NCI-H82 treated with DMSO at 0.1 percent for 48 hours (cell line): ENCODE results near the gene SMIM13.
"Not testable (repeated sequence)": the region's sequence is repeated elsewhere in the genome, so short reads cannot be mapped to it uniquely, and the experiment has no call there.

Source experiments
- DNase-seq: peaks from one replicate; lab custom pipeline; 2025; ENCODE audit not compliant: unreplicated experiment; lab: John Stamatoyannopoulos, UW

The SMIM13 gene

GRCh38 chr6:11083491-11083890 lies 10.1 kb upstream of the SMIM13 start:
- DNase-seq: no peak

DNA sequence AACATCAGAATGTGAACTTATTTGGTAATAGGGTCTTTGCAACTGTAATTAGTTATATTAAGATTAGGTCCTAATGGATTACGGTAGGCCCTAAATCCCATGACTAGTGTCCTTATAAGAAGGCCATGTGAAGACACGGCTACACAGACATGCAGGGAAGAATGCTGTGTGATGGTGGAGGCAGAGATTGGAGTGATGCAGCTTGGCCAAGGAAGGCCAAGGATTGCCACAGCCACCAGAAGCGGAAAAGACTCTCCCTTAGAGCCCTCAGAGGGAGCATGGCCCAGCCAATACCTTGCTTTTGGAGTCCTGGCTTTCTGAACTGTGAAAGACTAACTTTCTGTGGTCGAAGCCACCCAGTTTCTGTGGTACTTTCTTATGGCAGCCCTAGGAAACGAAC lies 9.7 kb upstream of the SMIM13 start:
- DNase-seq: peak; percentile 44

DNA sequence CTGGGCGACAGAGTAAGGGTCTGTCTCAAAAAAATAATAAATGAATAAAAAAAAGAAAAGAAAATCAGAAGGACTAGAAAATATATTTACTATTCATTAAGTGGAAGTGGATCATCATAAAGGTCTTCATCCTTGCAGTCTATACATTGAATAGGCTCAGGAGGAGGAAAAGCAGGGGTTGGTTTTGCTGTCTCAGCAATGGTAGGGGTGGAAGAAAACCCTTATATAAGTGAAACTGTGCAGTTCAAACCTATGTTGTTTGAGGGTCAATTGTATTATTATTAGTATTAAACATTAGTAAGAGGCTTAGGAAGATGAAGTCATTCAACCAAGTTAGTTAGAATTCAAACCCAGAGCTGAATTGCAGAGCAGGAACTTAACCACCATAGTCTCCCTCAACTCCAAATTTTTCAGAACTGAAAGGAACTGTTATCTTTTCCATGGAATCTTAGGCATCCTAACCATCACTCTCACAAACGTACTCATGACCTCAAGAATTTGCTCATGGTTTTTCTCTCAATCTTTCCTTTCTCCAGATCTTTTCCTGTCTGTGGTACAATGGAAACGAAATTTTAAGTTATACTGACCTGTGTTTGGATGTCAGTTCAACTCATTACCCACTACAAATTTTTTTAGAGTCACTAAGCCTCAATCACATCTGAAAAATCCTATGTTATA lies 7.7 kb upstream of the SMIM13 start:
- DNase-seq: no peak

DNA sequence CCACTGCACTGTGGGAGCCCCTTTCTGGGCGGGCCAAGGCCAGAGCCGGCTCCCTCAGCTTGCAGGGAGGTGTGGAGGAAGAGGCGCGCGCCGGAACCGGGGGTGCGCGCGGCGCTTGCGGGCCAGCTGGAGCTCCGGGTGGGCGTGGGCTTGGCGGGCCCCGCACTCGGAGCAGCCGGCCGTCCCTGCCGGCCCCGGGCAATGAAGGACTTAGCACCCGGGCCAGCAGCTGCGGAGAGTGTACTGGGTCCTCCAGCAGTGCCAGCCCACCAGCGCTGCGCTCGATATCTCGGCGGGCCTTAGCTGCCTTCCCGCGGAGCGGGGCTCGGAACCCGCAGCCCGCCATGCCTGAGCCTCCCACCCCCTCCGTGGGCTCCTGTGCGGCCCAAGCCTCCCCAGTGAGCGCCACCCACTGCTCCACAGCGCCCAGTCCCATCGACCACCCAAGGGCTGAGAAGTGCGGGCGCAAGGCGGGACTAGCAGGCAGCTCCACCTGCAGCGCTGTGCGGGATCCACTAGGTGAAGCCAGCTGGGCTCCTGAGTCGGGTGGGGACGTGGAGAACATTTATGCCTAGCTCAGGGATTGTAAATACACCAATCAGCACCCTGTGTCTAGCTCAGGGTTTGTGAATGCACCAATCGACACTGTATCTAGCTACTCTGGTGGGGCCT lies 6.4 kb upstream of the SMIM13 start:
- not testable (repeated sequence) for DNase-seq

DNA sequence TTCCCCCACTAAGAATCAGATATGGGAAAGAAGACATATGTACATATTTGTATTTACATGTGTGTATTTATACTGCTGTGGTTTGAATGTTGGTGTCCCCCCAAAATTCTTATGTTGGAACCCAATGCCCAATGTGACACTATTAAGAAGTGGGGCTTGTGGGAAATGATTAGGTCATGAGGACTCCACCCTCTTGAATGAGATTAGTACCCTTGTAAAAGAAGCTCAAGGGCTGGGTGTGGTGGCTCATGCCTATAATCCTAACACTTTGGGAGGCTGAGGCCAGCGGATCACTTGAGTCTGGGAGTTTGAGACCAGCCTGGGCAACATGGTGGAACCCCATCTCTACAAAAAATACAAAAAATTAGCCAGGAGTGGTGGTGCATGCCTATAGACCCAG lies 3.9 kb upstream of the SMIM13 start:
- no peak for DNase-seq

GRCh38 chr6:11091141-11091540 lies 2.5 kb upstream of the SMIM13 start:
- DNase-seq: not testable (repeated sequence)

- DNase-seq: peak; percentile 93
Measured at GRCh38 chr6:11092668-11093375, 812 bp upstream of the SMIM13 start.

DNA sequence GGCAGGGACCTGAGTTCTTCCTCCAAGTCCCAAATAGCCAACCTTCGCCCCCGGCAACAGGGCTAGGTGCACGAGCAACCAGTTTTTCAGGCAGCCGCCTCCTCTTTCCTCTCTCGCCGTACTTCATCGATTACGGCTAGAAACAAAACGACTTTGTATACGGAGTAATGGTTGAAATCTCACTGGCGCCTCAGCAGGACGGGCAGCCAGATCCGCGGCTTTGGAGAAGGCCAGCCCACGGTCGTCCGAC lies 333 bp upstream of the SMIM13 start:
- DNase-seq: no peak

- no peak for DNase-seq
Measured at GRCh38 chr6:11094411-11094851, 797 bp downstream of the SMIM13 start.

DNA sequence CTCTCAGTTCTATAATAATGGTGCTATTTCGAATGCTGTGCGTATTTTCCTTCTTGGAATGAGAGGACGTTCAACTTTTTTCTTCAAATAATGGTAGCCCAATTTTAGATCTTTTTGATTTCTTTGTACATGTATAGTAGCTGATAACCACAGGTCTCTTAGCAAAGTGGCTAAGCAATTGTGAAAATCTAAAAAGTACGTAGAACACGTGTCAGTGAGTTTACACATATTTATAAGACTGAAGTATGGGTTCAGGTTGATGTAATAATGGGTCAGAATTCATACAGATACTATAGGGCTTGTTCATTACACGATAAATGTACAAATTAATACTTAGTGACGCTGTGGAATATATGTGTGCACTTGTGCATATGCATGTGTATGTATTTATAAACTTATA lies 1.3 kb downstream of the SMIM13 start:
- no peak for DNase-seq

- peak; percentile 65 for DNase-seq
Measured at GRCh38 chr6:11096109-11096508, 2.5 kb downstream of the SMIM13 start.

GRCh38 chr6:11097476-11097875 lies 3.8 kb downstream of the SMIM13 start:
- DNase-seq: no peak

DNA sequence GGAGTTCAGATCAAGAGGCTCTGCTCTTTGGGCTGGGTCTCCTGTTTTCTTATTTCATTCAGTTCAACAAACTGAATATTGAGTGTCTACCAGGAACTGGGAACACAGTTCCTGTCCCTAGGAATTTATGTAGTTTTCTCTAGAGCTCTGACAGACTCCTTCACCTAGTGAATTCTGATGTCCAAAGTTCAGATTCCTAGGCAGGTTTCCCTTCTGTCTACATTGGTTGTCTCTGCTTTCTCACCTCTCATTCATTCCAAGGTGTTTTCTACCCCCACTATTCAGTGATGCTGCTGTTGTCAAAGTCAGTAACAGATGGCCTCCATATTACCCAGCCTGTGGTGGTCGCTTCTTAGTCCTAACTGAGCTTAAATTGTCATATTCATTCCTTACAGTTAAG lies 4.4 kb downstream of the SMIM13 start:
- no peak for DNase-seq

DNA sequence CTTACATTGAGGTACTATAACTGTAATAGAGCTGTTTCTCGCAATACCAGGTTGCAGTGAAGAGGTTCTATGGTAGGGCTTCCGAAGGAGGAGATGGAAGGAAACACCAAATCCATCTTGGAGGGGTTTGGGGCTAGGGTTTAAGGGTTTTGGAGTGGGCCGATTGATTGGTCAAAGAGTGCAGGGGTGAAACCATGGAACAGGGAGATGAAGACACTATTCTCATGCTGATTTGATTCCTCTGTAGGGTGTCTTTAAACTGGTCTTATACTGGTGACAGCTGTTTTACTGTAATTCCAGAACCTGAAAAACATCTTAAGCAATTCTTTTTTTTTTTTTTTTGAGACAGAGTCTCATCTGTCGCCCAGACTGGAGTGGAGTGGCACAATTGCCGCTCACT lies 7.8 kb downstream of the SMIM13 start:
- DNase-seq: no peak

GRCh38 chr6:11103065-11103464 lies 9.4 kb downstream of the SMIM13 start:
- DNase-seq: no peak

- DNase-seq: no peak
Measured at GRCh38 chr6:11108726-11109125, 15.1 kb downstream of the SMIM13 start.

DNA sequence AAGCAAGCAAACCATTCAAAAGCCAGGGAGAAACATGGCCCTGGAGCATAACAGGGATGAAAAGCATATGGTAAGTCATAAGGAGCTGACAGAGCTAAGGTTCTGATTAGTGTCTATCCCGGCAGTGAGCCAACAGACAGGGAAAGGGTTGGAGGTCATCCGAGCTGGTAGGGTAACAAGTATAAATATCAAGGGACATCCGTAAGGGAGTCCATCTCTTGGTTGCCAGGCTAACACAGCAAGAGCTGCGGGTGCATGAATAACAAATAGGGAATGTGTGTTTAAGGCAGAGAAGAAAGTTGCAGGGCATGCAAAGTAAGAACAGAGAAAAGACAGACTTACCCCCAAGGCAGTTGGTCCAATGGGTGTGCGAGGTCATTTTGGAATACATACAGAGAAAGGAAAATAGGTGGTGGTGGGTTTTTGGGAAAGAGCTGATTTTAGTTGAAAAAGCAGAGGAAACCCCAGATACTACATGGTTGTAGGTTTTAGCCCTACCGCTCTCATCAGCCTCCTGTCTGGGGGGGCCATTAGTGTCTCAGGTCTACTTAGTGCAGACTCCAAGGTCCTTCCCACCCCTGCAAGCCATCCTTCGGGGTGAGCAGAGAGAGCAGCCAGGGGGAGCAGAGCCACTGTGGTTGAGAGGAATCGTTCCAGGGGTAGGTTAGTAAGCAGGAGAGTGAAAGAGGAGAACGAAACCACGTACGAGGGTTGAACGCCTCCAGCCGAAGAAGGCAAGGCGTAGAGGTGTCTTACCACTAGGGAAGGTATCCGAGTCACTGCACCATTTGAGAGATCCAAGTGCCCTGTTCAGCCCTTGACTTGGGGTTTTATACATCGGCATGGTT lies 17.5 kb downstream of the SMIM13 start, which contains the start of gene ERVFRD-1:
ERVFRD-1 (minus strand) TSS at position 805 of the 848 bp plus-strand sequence. CDS start 6,415 bp downstream, outside the sequence.
- DNase-seq: no peak

GRCh38 chr6:11111769-11112437 lies 18.3 kb downstream of the SMIM13 start:
- DNase-seq: no peak

GRCh38 chr6:11113038-11113437 lies 19.4 kb downstream of the SMIM13 start:
- DNase-seq: no peak

GRCh38 chr6:11115808-11116536 lies 22.3 kb downstream of the SMIM13 start:
- not testable (repeated sequence) for DNase-seq
